K562 (cell line): ENCODE data around the gene ZFYVE19. TPM values are rescaled to one million over a fixed set of nuclear protein-coding genes. Genes with fewer than 3 reads are reported as not detected.
A peak's percentile ranks its signal among the peaks of the same experiment; 100 is the strongest.

Source experiments
- ATAC-seq: fragments of 200-7000 bp; cut with Tn5 transposase; 3 replicates; pipeline ENCODE4 v1.9.1; 2020; ENCODE audit warnings: moderate library complexity
- BruUV-seq: library from RNA; stranded (reverse); fragments of 400-500 nt; replicated peaks from 2 replicates; lab custom pipeline; 2021; lab: Mats Ljungman, UMichigan
- CTCF ChIA-PET: fragments of 300-600 bp; formaldehyde crosslinking; extraction: SDS; loops from one replicate; lab custom pipeline; 2021; ENCODE audit warnings: low intra/inter-chr PET ratio; lab: Yijun Ruan, JAX
- POLR2A ChIA-PET: fragments of 300-600, 350-650 bp; sonication (Branson Sonifier 250); formaldehyde crosslinking; extraction: SDS; loops from one replicate; lab custom pipeline; 2021; ENCODE audit warnings: antibody characterized with exemption, inconsistent platforms; lab: Yijun Ruan, JAX
- DNase-seq, 4 experiments: peaks; one replicate each; pipeline versions ENCODE4 v3.0.0 to v3.0.0-alpha.2; 2011 to 2018; ENCODE audit warnings: low spot score in 3 of 4, mixed read lengths in 3 of 4; ENCODE audit errors: extremely low read depth in 1 of 4
- FAIRE-seq: peaks from 2 replicates; lab custom pipeline; 2011; peaks lifted over from hg19 to GRCh38; lab: Jason Lieb, UNC
- H2AFZ ChIP-seq: 2 replicates; pipeline ENCODE4 v1.6.0; 2011; ENCODE audit warnings: low read depth, low read length, control low read depth, inconsistent platforms
- H3K27ac ChIP-seq: fragments of 200-600 bp; 3 replicates; pipeline ENCODE4 v1.8.0; 2011; ENCODE audit warnings: low read depth, mild to moderate bottlenecking, control low read depth, inconsistent platforms, low read length, moderate library complexity, mixed read lengths; ENCODE audit errors: extremely low read depth
- H3K27me3 ChIP-seq, 2 experiments: fragments of 300-600 bp in 1 of 2; 2 replicates in 1 of 2; 3 replicates in 1 of 2; pipeline versions ENCODE4 v1.6.0 to v1.8.0; 2011; ENCODE audit warnings: inconsistent platforms in 2 of 2, low read length in 2 of 2, mild to moderate bottlenecking in 1 of 2, mixed read lengths in 1 of 2, moderate library complexity in 1 of 2; ENCODE audit not compliant: control insufficient read depth in 2 of 2, insufficient read depth in 2 of 2
- H3K36me3 ChIP-seq: fragments of 300-600 bp; 3 replicates; pipeline ENCODE4 v1.8.0; 2011; ENCODE audit warnings: mild to moderate bottlenecking, low read length, inconsistent platforms; ENCODE audit not compliant: control insufficient read depth, insufficient read depth
- H3K4me1 ChIP-seq, 2 experiments: fragments of 200-600 bp in 1 of 2; replicated peaks in 1 of 2; 2 replicates in 1 of 2; 3 replicates in 1 of 2; pipeline versions ENCODE4 v1.5.1 to v1.8.0; 2011; ENCODE audit warnings: inconsistent platforms in 2 of 2, low read length in 2 of 2, mild to moderate bottlenecking in 1 of 2, mixed read lengths in 1 of 2, moderate library complexity in 1 of 2; ENCODE audit not compliant: control insufficient read depth in 2 of 2, insufficient read depth in 2 of 2
- H3K4me2 ChIP-seq: 2 replicates; pipeline ENCODE4 v1.6.1; 2011; ENCODE audit warnings: low read length, control low read depth, inconsistent platforms, mixed read lengths; ENCODE audit not compliant: insufficient read depth
- H3K4me3 ChIP-seq: fragments of 200-600 bp; sonication (generic), shearing (Covaris generic); 2 replicates; pipeline ENCODE4 v1.5.1; 2016; ENCODE audit warnings: control low read depth, inconsistent platforms
- H3K79me2 ChIP-seq: fragments of 200-600 bp; 3 replicates; pipeline ENCODE4 v1.8.0; 2011; ENCODE audit warnings: low read length, inconsistent platforms; ENCODE audit not compliant: control insufficient read depth, insufficient read depth
- H3K9ac ChIP-seq, 2 experiments: 2 replicates each; pipeline versions ENCODE4 v1.6.0 to v1.6.1; 2011; ENCODE audit warnings: low read depth in 2 of 2, low read length in 2 of 2, control low read depth in 1 of 2, inconsistent platforms in 1 of 2, mild to moderate bottlenecking in 1 of 2, mixed read lengths in 1 of 2; ENCODE audit not compliant: insufficient read depth in 1 of 2
- H3K9me1 ChIP-seq: one replicate; pipeline ENCODE4 v1.6.0; 2011; ENCODE audit warnings: inconsistent platforms, mild to moderate bottlenecking, low read length, moderate library complexity; ENCODE audit not compliant: control insufficient read depth, insufficient read depth
- H3K9me3 ChIP-seq: replicated peaks from 2 replicates; pipeline ENCODE4 v1.5.1; 2011; ENCODE audit warnings: low read depth, low read length, inconsistent platforms; ENCODE audit not compliant: control insufficient read depth, insufficient read depth
- H4K20me1 ChIP-seq: replicated peaks from 2 replicates; pipeline ENCODE4 v1.6.1; 2011; ENCODE audit warnings: low read length, inconsistent platforms, mixed read lengths; ENCODE audit not compliant: control insufficient read depth, insufficient read depth
- DNMT1 ChIP-seq: fragments of 450-650 bp; IDR thresholded peaks from 2 replicates; pipeline ENCODE4 v1.6.1; 2016; ENCODE audit warnings: antibody characterized with exemption, mild to moderate bottlenecking
- FOXA3 ChIP-seq, 2 experiments: fragments of 450-650 bp in 1 of 2; sonication (generic) in 1 of 2; formaldehyde crosslinking; IDR thresholded peaks in 1 of 2; conservative IDR thresholded peaks in 1 of 2; 2 replicates each; pipeline versions ENCODE4 v1.4.0 to v1.8.0; 2020 to 2022; ENCODE audit warnings: mild to moderate bottlenecking in 2 of 2, missing genetic modification reagents in 1 of 2
- HNRNPH1 ChIP-seq: fragments of 200-400 bp; formaldehyde crosslinking; optimal IDR thresholded peaks from 2 replicates; pipeline ENCODE3; 2017; ENCODE audit warnings: low read depth, mild to moderate bottlenecking, low read length, moderate library complexity
- HSF4 ChIP-seq: fragments of 250-450 bp; sonication (Bioruptor Pico); IDR thresholded peaks from 2 replicates; pipeline ENCODE4 v2.1.2; 2022; ENCODE audit warnings: mild to moderate bottlenecking, moderate library complexity, borderline replicate concordance
- IFI16 ChIP-seq: fragments of 250-450 bp; sonication (Bioruptor Pico); IDR thresholded peaks from 2 replicates; pipeline ENCODE4 v2.1.2; 2022; ENCODE audit warnings: mild to moderate bottlenecking, inconsistent platforms
- RERE ChIP-seq: sonication (generic); formaldehyde crosslinking; IDR thresholded peaks from 2 replicates; pipeline ENCODE4 v1.8.0; 2023; ENCODE audit warnings: missing genetic modification reagents, mild to moderate bottlenecking, borderline replicate concordance
- TEAD1 ChIP-seq, 2 experiments: fragments of 450-650 bp in 1 of 2; sonication (generic) in 1 of 2; formaldehyde crosslinking; IDR thresholded peaks; 2 replicates each; pipeline versions ENCODE4 v1.4.0 to v1.8.0; 2020 to 2022; ENCODE audit warnings: mild to moderate bottlenecking in 2 of 2, missing genetic modification reagents in 1 of 2
- ZNF696 ChIP-seq: fragments of 250-450 bp; sonication (Bioruptor Pico); conservative IDR thresholded peaks from 2 replicates; pipeline ENCODE4 v1.4.0; 2020; ENCODE audit warnings: mild to moderate bottlenecking, moderate library complexity
- WGBS: fragments of 100-300 bp; shearing (Covaris generic); methylation state at CpG from one replicate; pipeline ENCODE4 v1.1.6; 2016; ENCODE audit warnings: low coverage, mixed read lengths; ENCODE audit not compliant: insufficient coverage; ENCODE audit errors: missing lambda C conversion rate; 5-methylcytosine and 5-hydroxymethylcytosine counted together
- in situ Hi-C: fragments of 300-500 bp; cut with MboI; formaldehyde crosslinking; loops from 4 replicates; pipeline ENCODE4 v1.15.0; 2018; ENCODE audit warnings: inconsistent platforms, mixed read lengths
- intact Hi-C: fragments of 100-400 bp; cut with micrococcal nuclease; formaldehyde crosslinking; loops from 2 replicates; pipeline ENCODE4 v1.14.2; 2022
- polyA plus RNA-seq, 8 experiments: library from polyadenylated mRNA; depleted of rRNA in 4 of 8; stranded (reverse) in 5 of 8; unstranded in 3 of 8; fragments of >200 nt; fragmentation: Nextera tagmentation in 2 of 8; fragmentation: Illumina TruSeq in 1 of 8; extraction: Ambion mirVana in 2 of 8; extraction: Trizol in 1 of 8; gene quantifications; 2 replicates each; pipeline versions ENCODE4 v1.2.1 to v1.2.3, GENCODE V29; 2011 to 2014; ENCODE audit warnings: inconsistent platforms in 1 of 8, missing spikeins in 1 of 8
- total RNA-seq, 7 experiments: library from RNA; depleted of rRNA in 6 of 7; stranded (reverse); fragments of >200 nt in 6 of 7; fragmentation: Illumina TruSeq in 2 of 7; extraction: Trizol in 2 of 7; gene quantifications; 2 replicates each; pipeline versions ENCODE4 v1.2.1 to v1.2.3, GENCODE V29; 2011 to 2021; ENCODE audit warnings: low replicate concordance in 1 of 7

ZFYVE19 gene
- total and polyA plus RNA-seq, 9 of the 15 experiments (the other 6 are each of a cell fraction or from before 2014, with no cell fraction given): 1.5 to 36.8 (median 19.9) TPM

- in situ Hi-C loops (no loop called here), intact Hi-C loops (no loop called here)
- CTCF ChIA-PET: no interaction called here
- BruUV-seq: TSS peak; percentile 54
- Histone ChIP-seq H3K9ac (0 out of 4 replicates have a peak overlapping the region, but pooled peaks of 1 of the 2 experiments have one; percentile 17), H3K4me3 (no peak overlapping the region), H3K4me1 (peaks cover 15 to 17% of the 10 kb centered on the region in 2 experiments; a peak in 4 of 5 replicates), H3K27ac (no peak overlapping the region), H3K79me2 (peaks cover 19% of the 10 kb centered on the region), H3K27me3 (no peaks in the 10 kb centered on the region), H3K9me1 (no peaks in the 10 kb centered on the region), H2AFZ (no peak overlapping the region), H3K4me2 (no peak overlapping the region), H3K9me3 (no peaks in the 10 kb centered on the region; the same call in 1 of the 2 replicates), H4K20me1 (no peaks in the 10 kb centered on the region), H3K36me3 (peaks cover 26% of the 10 kb centered on the region)
- TF ChIP-seq HNRNPH1 (no peak), RERE (no peak), HSF4 (CRISPR knock-in tag) (no peak), ZNF696 (no peak), TEAD1 (CRISPR knock-in tag; IDR thresholded peaks at IDR 0.05) (no peak), FOXA3 (CRISPR knock-in tag; conservative IDR thresholded peaks at IDR 0.05 in 1 of 2, IDR thresholded peaks at IDR 0.05 in 1 of 2) (no peak), IFI16 (no peak), DNMT1 (no peak)
- WGBS: 80% methylated on average over 7 of the region's 8 CpGs
- no peak for DNase-seq
- FAIRE-seq: no peak
- ATAC-seq: no peak
- POLR2A ChIA-PET: interaction anchor here (0.7 kb wide), 1 partner anchor 224 kb away, joined by 4 read pairs; no protein-coding TSS in a partner anchor
Observed at GRCh38 chr15:40808861-40809450, 2.1 kb downstream of the ZFYVE19 start.
